Lung (tissue), 12 donors: ENCODE results near the gene KRT73. TPM values are rescaled to one million over a fixed set of nuclear protein-coding genes. Genes with fewer than 3 reads are reported as not detected.
A peak's percentile ranks its signal among the peaks of the same experiment; 100 is the strongest.

Experiments
- ATAC-seq: fragments of 200-7000 bp; cut with Tn5 transposase; one replicate; pipeline ENCODE4 v1.9.1; 2020; ENCODE audit warnings: moderate number of reproducible peaks; ENCODE audit not compliant: insufficient read depth, low FRiP score
- DNase-seq, 3 donors: peaks; one replicate each; pipeline ENCODE4 v3.0.0-alpha.2; 2013 to 2017
- H3K27ac ChIP-seq, 2 donors: one replicate each; pipeline ENCODE4 v1.5.1; 2013; ENCODE audit warnings: mild to moderate bottlenecking in 2 of 2, moderate library complexity in 2 of 2, control low read depth in 1 of 2, inconsistent platforms in 1 of 2, low read depth in 1 of 2, low read length in 1 of 2
- H3K27me3 ChIP-seq, 3 donors: one replicate each; pipeline ENCODE4 v1.5.1; 2013; ENCODE audit warnings: low read length in 2 of 3; ENCODE audit not compliant: control insufficient read depth in 3 of 3, insufficient read depth in 3 of 3
- H3K36me3 ChIP-seq, 4 donors: one replicate each; pipeline ENCODE4 v1.5.1; 2013; ENCODE audit warnings: low read length in 4 of 4, mild to moderate bottlenecking in 1 of 4, moderate library complexity in 1 of 4; ENCODE audit not compliant: control insufficient read depth in 4 of 4, insufficient read depth in 4 of 4
- H3K4me1 ChIP-seq, 5 donors: one replicate each; pipeline ENCODE4 v1.5.1; 2013; ENCODE audit warnings: low read length in 5 of 5, mild to moderate bottlenecking in 2 of 5, moderate library complexity in 1 of 5; ENCODE audit not compliant: control insufficient read depth in 5 of 5, insufficient read depth in 5 of 5
- H3K4me3 ChIP-seq: one replicate; pipeline ENCODE4 v1.5.1; 2013; ENCODE audit warnings: mild to moderate bottlenecking, control low read depth, moderate library complexity
- H3K9ac ChIP-seq, 2 donors: one replicate each; pipeline ENCODE4 v1.5.1; 2013; ENCODE audit warnings: low read length in 2 of 2, control low read depth in 1 of 2; ENCODE audit not compliant: insufficient read depth in 1 of 2
- H3K9me3 ChIP-seq, 4 donors: one replicate each; pipeline ENCODE4 v1.5.1; 2013; ENCODE audit warnings: low read length in 3 of 4, mild to moderate bottlenecking in 1 of 4, moderate library complexity in 1 of 4; ENCODE audit not compliant: control insufficient read depth in 4 of 4, insufficient read depth in 3 of 4
- CTCF ChIP-seq: IDR thresholded peaks from 2 replicates; pipeline ENCODE4 v1.5.1; 2012; ENCODE audit warnings: mild to moderate bottlenecking; ENCODE audit errors: control extremely low read depth, extremely low read depth
- WGBS, 2 donors: extraction: QIAGEN DNeasy Blood & Tissue Kit; methylation state at CpG; one replicate each; pipeline ENCODE4 v1.1.7; 2013; 5-methylcytosine and 5-hydroxymethylcytosine counted together
- polyA plus RNA-seq, 2 donors: library from polyadenylated mRNA; stranded (reverse); fragments of 200-250 nt; gene quantifications; one replicate each; pipeline ENCODE4 v1.2.1, GENCODE V29; 2013
- total RNA-seq, 2 donors: library from RNA; depleted of rRNA in 1 of 2; stranded (reverse); fragments of >200 nt in 1 of 2; gene quantifications; one replicate each; pipeline ENCODE4 v1.2.1, GENCODE V29; 2014 to 2021
- donor health status: control.
- donor health status: control.
- donor health status: Bipolar disorder and iron deficiency.
- donor health status: healthy.
- donor health status: DM: yes; HTN: yes; CAD: no.

Gene KRT73
- total and polyA plus RNA-seq, 4 donors, result 0.07 TPM; not detected in 3

- no peak for DNase-seq
- no peak for TF ChIP-seq CTCF
- Histone ChIP-seq H3K9ac (no peak overlapping the region), H3K4me1 (no peaks in the 10 kb centered on the region), H3K9me3 (peaks cover 0 to 1% (median 0%) of the 10 kb centered on the region in 4 donors), H3K36me3 (no peaks in the 10 kb centered on the region), H3K27ac (no peak overlapping the region), H3K4me3 (no peak overlapping the region), H3K27me3 (peaks cover 2 to 9% (median 3%) of the 10 kb centered on the region in 3 donors)
- no peak for ATAC-seq
- WGBS, 2 donors, result 79 to 85% methylated on average over 17 of the region's 17 CpGs
Measured at GRCh38 chr12:52587563-52587962, 30.8 kb downstream of the KRT73 start.

GRCh38 chr12:52585946-52586345 is 32.4 kb downstream of the KRT73 start:
- Histone ChIP-seq H3K36me3 (no peaks in the 10 kb centered on the region), H3K27ac (no peak overlapping the region), H3K4me1 (no peaks in the 10 kb centered on the region), H3K9me3 (peaks cover 0 to 1% (median 0%) of the 10 kb centered on the region in 4 donors), H3K9ac (no peak overlapping the region), H3K27me3 (peaks cover 0 to 9% (median 3%) of the 10 kb centered on the region in 3 donors), H3K4me3 (no peak overlapping the region)
- DNase-seq (no peak), ATAC-seq (no peak)
- no peak for TF ChIP-seq CTCF
- 68 to 75% methylated on average over 9 of the region's 9 CpGs for WGBS, 2 donors

GRCh38 chr12:52585066-52585465 is 33.3 kb downstream of the KRT73 start:
- TF ChIP-seq CTCF, result no peak
- Histone ChIP-seq H3K9me3 (peaks cover 0 to 1% (median 0%) of the 10 kb centered on the region in 4 donors), H3K4me1 (no peaks in the 10 kb centered on the region), H3K36me3 (no peaks in the 10 kb centered on the region), H3K27ac (no peak overlapping the region), H3K27me3 (peaks cover 0 to 9% (median 0%) of the 10 kb centered on the region in 3 donors), H3K4me3 (no peak overlapping the region), H3K9ac (no peak overlapping the region)
- ATAC-seq (no peak), DNase-seq (no peak)
- 85 to 89% methylated on average over 3 of the region's 3 CpGs for WGBS, 2 donors

- 87 to 92% methylated on average over 9 of the region's 9 CpGs for WGBS, 2 donors
- Histone ChIP-seq H3K9ac (no peak overlapping the region), H3K4me1 (no peaks in the 10 kb centered on the region), H3K36me3 (no peaks in the 10 kb centered on the region), H3K27ac (no peak overlapping the region), H3K4me3 (no peak overlapping the region), H3K27me3 (peaks cover 0 to 9% (median 0%) of the 10 kb centered on the region in 3 donors), H3K9me3 (peaks cover 0 to 1% (median 0%) of the 10 kb centered on the region in 4 donors)
- DNase-seq (peak in 1 of 3 donors; percentile 4), ATAC-seq (no peak)
- TF ChIP-seq CTCF, result no peak
Measured at GRCh38 chr12:52584156-52584682, 34.1 kb downstream of the KRT73 start.
